Naive thymus-derived CD4-positive, alpha-beta T cell (primary cell): Measurements from ENCODE around the gene NXF3. TPM values are rescaled to one million over a fixed set of nuclear protein-coding genes. Genes with fewer than 3 reads are reported as not detected.

Source experiments
- ATAC-seq: fragments of 150-1000 bp; cut with Tn5 transposase; 2 replicates; pipeline ENCODE4 v1.10.0; 2021; ENCODE audit warnings: mild to moderate bottlenecking, moderate library complexity
- CTCF ChIA-PET: fragments of 350-600 bp; sonication (Branson Sonifier 250); formaldehyde crosslinking; loops from one replicate; lab custom pipeline; 2021; ENCODE audit warnings: antibody characterized with exemption; lab: Charles Lee
- POLR2A ChIA-PET: fragments of 350-600 bp; sonication (Branson Sonifier 250); formaldehyde crosslinking; loops from one replicate; lab custom pipeline; 2021; ENCODE audit warnings: antibody characterized with exemption, inconsistent platforms; lab: Charles Lee
- DNase-seq, 9 donors: peaks; one replicate each; pipeline versions ENCODE4 v3.0.0 to v3.0.0-alpha.2; 2020 to 2022; ENCODE audit warnings: mixed read lengths in 1 of 9
- H3K27ac ChIP-seq: one replicate; pipeline ENCODE4 v1.7.0; 2013; ENCODE audit warnings: mild to moderate bottlenecking, low read depth, low read length, moderate library complexity
- H3K27me3 ChIP-seq, 2 donors: one replicate each; pipeline ENCODE4 v1.7.0; 2013; ENCODE audit warnings: low read length in 2 of 2, mild to moderate bottlenecking in 2 of 2, moderate library complexity in 2 of 2; ENCODE audit not compliant: control insufficient read depth in 2 of 2, insufficient read depth in 2 of 2
- H3K36me3 ChIP-seq, 3 experiments: 1 replicate in 2 of 3; 2 replicates in 1 of 3; pipeline ENCODE4 v1.7.0; 2013; ENCODE audit warnings: low read length in 3 of 3, mild to moderate bottlenecking in 3 of 3, moderate library complexity in 1 of 3; ENCODE audit not compliant: insufficient read depth in 3 of 3, control insufficient read depth in 2 of 3
- H3K4me1 ChIP-seq, 2 donors: one replicate each; pipeline ENCODE4 v1.7.0; 2013; ENCODE audit warnings: low read length in 2 of 2, mild to moderate bottlenecking in 2 of 2, moderate library complexity in 1 of 2; ENCODE audit not compliant: control insufficient read depth in 2 of 2, insufficient read depth in 2 of 2
- H3K4me3 ChIP-seq: 2 replicates; pipeline ENCODE4 v1.7.0; 2013; ENCODE audit warnings: mild to moderate bottlenecking, low read length
- H3K9me3 ChIP-seq, 3 experiments: 1 replicate in 2 of 3; 2 replicates in 1 of 3; pipeline ENCODE4 v1.7.0; 2013; ENCODE audit warnings: low read length in 3 of 3; ENCODE audit not compliant: control insufficient read depth in 2 of 3
- H3K27ac Mint-ChIP-seq, 9 donors: one replicate each; pipeline ENCODE4 v1.8.0; 2020 to 2022; ENCODE audit warnings: mixed read lengths in 9 of 9, mild to moderate bottlenecking in 8 of 9, moderate library complexity in 5 of 9, inconsistent platforms in 2 of 9
- H3K27me3 Mint-ChIP-seq, 5 donors: one replicate each; pipeline ENCODE4 v1.8.0; 2021 to 2022; ENCODE audit warnings: mixed read lengths in 5 of 5, mild to moderate bottlenecking in 1 of 5
- H3K36me3 Mint-ChIP-seq, 5 donors: one replicate each; pipeline ENCODE4 v1.8.0; 2020 to 2022; ENCODE audit warnings: mixed read lengths in 5 of 5, mild to moderate bottlenecking in 3 of 5, inconsistent platforms in 1 of 5
- H3K4me1 Mint-ChIP-seq, 7 donors: one replicate each; pipeline ENCODE4 v1.8.0; 2020 to 2022; ENCODE audit warnings: mixed read lengths in 7 of 7, mild to moderate bottlenecking in 3 of 7, inconsistent platforms in 1 of 7
- H3K4me3 Mint-ChIP-seq, 10 donors: one replicate each; pipeline ENCODE4 v1.8.0; 2020 to 2022; ENCODE audit warnings: mild to moderate bottlenecking in 10 of 10, mixed read lengths in 10 of 10, moderate library complexity in 6 of 10, inconsistent platforms in 2 of 10
- H3K9me3 Mint-ChIP-seq, 11 donors: one replicate each; pipeline ENCODE4 v1.8.0; 2020 to 2022; ENCODE audit warnings: mixed read lengths in 11 of 11, mild to moderate bottlenecking in 4 of 11, inconsistent platforms in 1 of 11, moderate library complexity in 1 of 11
- intact Hi-C, 2 donors: fragments of 100-400 bp; cut with micrococcal nuclease; formaldehyde crosslinking; loops; one replicate each; pipeline ENCODE4 v1.15.1; 2023
- polyA plus RNA-seq, 2 donors: library from polyadenylated mRNA; unstranded; fragments of 300-500 nt; fragmentation: Illumina TruSeq; gene quantifications; one replicate each; pipeline ENCODE4 v1.2.3, GENCODE V29; 2021
- total RNA-seq, 6 experiments: library from RNA in 5 of 6; stranded (reverse) in 5 of 6; gene quantifications; 1 replicate in 5 of 6; 2 replicates in 1 of 6; pipeline ENCODE4 v1.2.3 and lab custom pipeline; 2021 to 2026

Gene NXF3
- total and polyA plus RNA-seq, 7 experiments from 2014 or later: not detected

- Mint-ChIP-seq H3K27ac (no peak overlapping the region), H3K27me3 (peaks cover 0 to 8% (median 0%) of the 10 kb centered on the region in 5 donors), H3K9me3 (peaks cover 0 to 1% (median 0%) of the 10 kb centered on the region in 11 donors), H3K4me1 (no peaks in the 10 kb centered on the region), H3K4me3 (no peak overlapping the region), H3K36me3 (no peaks in the 10 kb centered on the region)
- Histone ChIP-seq H3K27me3 (no peaks in the 10 kb centered on the region), H3K36me3 (no peaks in the 10 kb centered on the region), H3K9me3 (no peaks in the 10 kb centered on the region), H3K27ac (no peak overlapping the region), H3K4me1 (no peaks in the 10 kb centered on the region), H3K4me3 (no peak overlapping the region)
- intact Hi-C loops: no loop called here
- CTCF ChIA-PET: no interaction called here
- DNase-seq (no peak), ATAC-seq (no peak)
- POLR2A ChIA-PET: no interaction called here
Observed at GRCh38 chrX:103081051-103081450, 11.9 kb downstream of the NXF3 start.

GRCh38 chrX:103073467-103073866, 19.5 kb downstream of the NXF3 start:
- H3K9me3 ChIP-seq: no peaks in the 10 kb centered on the region
- ChIA-PET CTCF (no interaction called here), POLR2A (no interaction called here)
- H3K27ac ChIP-seq: no peak overlapping the region
- H3K4me1 ChIP-seq: no peaks in the 10 kb centered on the region
- no peak overlapping the region for H3K4me3 Mint-ChIP-seq
- H3K27ac Mint-ChIP-seq: no peak overlapping the region
- no peaks in the 10 kb centered on the region for H3K27me3 ChIP-seq
- DNase-seq (no peak), ATAC-seq (no peak)
- H3K36me3 ChIP-seq: no peaks in the 10 kb centered on the region
- intact Hi-C loops: no loop called here
- peaks cover 0 to 2% (median 0%) of the 10 kb centered on the region in 11 donors for H3K9me3 Mint-ChIP-seq
- H3K27me3 Mint-ChIP-seq: peaks cover 0 to 9% (median 6%) of the 10 kb centered on the region in 5 donors
- H3K4me3 ChIP-seq: no peak overlapping the region
- H3K4me1 Mint-ChIP-seq: no peaks in the 10 kb centered on the region
- no peaks in the 10 kb centered on the region for H3K36me3 Mint-ChIP-seq

GRCh38 chrX:103066606-103067005, 26.3 kb downstream of the NXF3 start:
- H3K4me3 ChIP-seq: no peak overlapping the region
- H3K9me3 ChIP-seq: no peaks in the 10 kb centered on the region
- ChIA-PET CTCF (no interaction called here), POLR2A (no interaction called here)
- peaks cover 15 to 31% (median 23%) of the 10 kb centered on the region in 5 donors for H3K27me3 Mint-ChIP-seq
- no peaks in the 10 kb centered on the region for H3K36me3 Mint-ChIP-seq
- H3K27me3 ChIP-seq: no peaks in the 10 kb centered on the region
- peaks cover 0 to 2% (median 0%) of the 10 kb centered on the region in 11 donors for H3K9me3 Mint-ChIP-seq
- ATAC-seq (no peak), DNase-seq (no peak)
- H3K4me1 ChIP-seq: no peaks in the 10 kb centered on the region
- H3K27ac ChIP-seq: no peak overlapping the region
- no peak overlapping the region for H3K27ac Mint-ChIP-seq
- no peak overlapping the region for H3K4me3 Mint-ChIP-seq
- intact Hi-C loops: no loop called here
- H3K4me1 Mint-ChIP-seq: peaks cover 0 to 3% (median 0%) of the 10 kb centered on the region in 7 donors
- H3K36me3 ChIP-seq: no peaks in the 10 kb centered on the region

- intact Hi-C loops: no loop called here
- no peaks in the 10 kb centered on the region for H3K4me1 ChIP-seq
- CTCF ChIA-PET: no interaction called here
- H3K27me3 ChIP-seq: no peaks in the 10 kb centered on the region
- H3K36me3 Mint-ChIP-seq: no peaks in the 10 kb centered on the region
- peak within 1 kb of the TSS in 6 of 10 donors; percentile 26 to 72 (median 42) for H3K4me3 Mint-ChIP-seq
- H3K27ac Mint-ChIP-seq: no peak within 1 kb of the TSS
- H3K27me3 Mint-ChIP-seq: peaks cover 15 to 25% (median 19%) of the 10 kb centered on the region in 5 donors
- peaks cover 0 to 3% (median 0%) of the 10 kb centered on the region in 7 donors for H3K4me1 Mint-ChIP-seq
- H3K36me3 ChIP-seq: no peaks in the 10 kb centered on the region
- ATAC-seq (peak; percentile 48), DNase-seq (peak in 4 of 9 donors; percentile 1 to 13 (median 10))
- H3K4me3 ChIP-seq: no peak within 1 kb of the TSS
- POLR2A ChIA-PET: no interaction called here
- no peaks in the 10 kb centered on the region for H3K9me3 ChIP-seq
- no peak within 1 kb of the TSS for H3K27ac ChIP-seq
- peaks cover 0 to 3% (median 0%) of the 10 kb centered on the region in 11 donors for H3K9me3 Mint-ChIP-seq
Observed at GRCh38 chrX:103063918-103064434, 29.0 kb downstream of the NXF3 start, which contains the start of gene BEX1. BEX1 (minus strand) TSS chrX:103064171; CDS start chrX:103063274, 897 bp downstream.

GRCh38 chrX:103063191-103063845, 29.6 kb downstream of the NXF3 start:
- H3K9me3 Mint-ChIP-seq: peaks cover 0 to 3% (median 0%) of the 10 kb centered on the region in 11 donors
- no peak for ATAC-seq
- intact Hi-C loops: no loop called here
- ChIA-PET POLR2A (no interaction called here), CTCF (no interaction called here)
- no peak overlapping the region for H3K4me3 ChIP-seq
- no peak overlapping the region for H3K27ac Mint-ChIP-seq
- no peaks in the 10 kb centered on the region for H3K9me3 ChIP-seq
- H3K27ac ChIP-seq: no peak overlapping the region
- no peaks in the 10 kb centered on the region for H3K27me3 ChIP-seq
- no peaks in the 10 kb centered on the region for H3K36me3 ChIP-seq
- H3K4me3 Mint-ChIP-seq: peak overlapping the region in 5 of 10 donors; percentile 26 to 72 (median 42)
- no peaks in the 10 kb centered on the region for H3K4me1 ChIP-seq
- H3K36me3 Mint-ChIP-seq: no peaks in the 10 kb centered on the region
- H3K27me3 Mint-ChIP-seq: peaks cover 15 to 25% (median 19%) of the 10 kb centered on the region in 5 donors
- H3K4me1 Mint-ChIP-seq: peaks cover 0 to 3% (median 0%) of the 10 kb centered on the region in 7 donors
- no peak for DNase-seq

- no peaks in the 10 kb centered on the region for H3K9me3 ChIP-seq
- H3K4me3 ChIP-seq: no peak overlapping the region
- intact Hi-C loops: no loop called here
- POLR2A ChIA-PET: no interaction called here
- no peaks in the 10 kb centered on the region for H3K36me3 ChIP-seq
- no peaks in the 10 kb centered on the region for H3K36me3 Mint-ChIP-seq
- peaks cover 0 to 3% (median 0%) of the 10 kb centered on the region in 7 donors for H3K4me1 Mint-ChIP-seq
- DNase-seq (no peak), ATAC-seq (no peak)
- H3K27ac ChIP-seq: no peak overlapping the region
- H3K4me3 Mint-ChIP-seq: no peak overlapping the region
- no peaks in the 10 kb centered on the region for H3K4me1 ChIP-seq
- CTCF ChIA-PET: no interaction called here
- H3K27me3 ChIP-seq: no peaks in the 10 kb centered on the region
- peaks cover 0 to 3% (median 0%) of the 10 kb centered on the region in 11 donors for H3K9me3 Mint-ChIP-seq
- no peak overlapping the region for H3K27ac Mint-ChIP-seq
- H3K27me3 Mint-ChIP-seq: peaks cover 13 to 22% (median 15%) of the 10 kb centered on the region in 5 donors
Observed at GRCh38 chrX:103061486-103061885, 31.5 kb downstream of the NXF3 start.
